ENCODE results near the gene SLCO1A2.

DNA sequence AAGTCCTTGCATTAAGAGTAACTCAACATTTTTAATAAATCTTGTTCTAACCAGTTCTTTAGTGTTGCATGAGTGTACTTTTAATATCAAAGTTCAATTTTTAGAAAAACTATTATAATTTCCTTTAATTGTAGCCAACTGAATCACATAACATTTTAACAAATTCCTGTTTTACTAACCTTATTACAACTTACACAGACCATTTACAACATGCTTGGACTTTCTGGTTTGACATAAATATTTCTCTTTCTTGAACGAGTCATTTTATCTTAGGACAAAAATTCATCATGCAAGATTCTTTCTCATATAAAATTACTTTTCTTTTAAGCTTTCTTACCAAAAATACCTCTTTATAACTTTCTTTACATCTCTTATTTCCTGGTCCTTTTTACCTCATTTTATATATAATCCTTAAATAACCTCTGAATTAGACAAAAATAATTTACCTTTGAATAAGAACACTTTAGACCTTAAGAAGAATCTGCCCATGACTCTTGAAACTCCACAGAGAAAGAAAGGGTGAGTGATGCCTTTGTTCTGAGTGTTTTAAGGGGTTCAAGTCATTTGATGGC, 3.9 kb downstream of the SLCO1A2 start:
- TF ChIP-seq CTCF (conservative IDR thresholded peaks at IDR 0.05) (no peak), EZH2 (IDR thresholded peaks at IDR 0.05; ENCODE audit: low read depth) (no peak)
